HG02973 (cell line): ENCODE measurements around the gene HIP1R.
"Not testable (repeated sequence)": the region's sequence is repeated elsewhere in the genome, so short reads cannot be mapped to it uniquely, and the experiment has no call there.

ENCODE experiments used
- ATAC-seq: cut with Tn5 transposase; IDR thresholded peaks from one replicate; pipeline ENCODE4 v1.9.1; 2021; ENCODE audit warnings: moderate library complexity; ENCODE audit not compliant: unreplicated experiment

HIP1R gene, protein sequence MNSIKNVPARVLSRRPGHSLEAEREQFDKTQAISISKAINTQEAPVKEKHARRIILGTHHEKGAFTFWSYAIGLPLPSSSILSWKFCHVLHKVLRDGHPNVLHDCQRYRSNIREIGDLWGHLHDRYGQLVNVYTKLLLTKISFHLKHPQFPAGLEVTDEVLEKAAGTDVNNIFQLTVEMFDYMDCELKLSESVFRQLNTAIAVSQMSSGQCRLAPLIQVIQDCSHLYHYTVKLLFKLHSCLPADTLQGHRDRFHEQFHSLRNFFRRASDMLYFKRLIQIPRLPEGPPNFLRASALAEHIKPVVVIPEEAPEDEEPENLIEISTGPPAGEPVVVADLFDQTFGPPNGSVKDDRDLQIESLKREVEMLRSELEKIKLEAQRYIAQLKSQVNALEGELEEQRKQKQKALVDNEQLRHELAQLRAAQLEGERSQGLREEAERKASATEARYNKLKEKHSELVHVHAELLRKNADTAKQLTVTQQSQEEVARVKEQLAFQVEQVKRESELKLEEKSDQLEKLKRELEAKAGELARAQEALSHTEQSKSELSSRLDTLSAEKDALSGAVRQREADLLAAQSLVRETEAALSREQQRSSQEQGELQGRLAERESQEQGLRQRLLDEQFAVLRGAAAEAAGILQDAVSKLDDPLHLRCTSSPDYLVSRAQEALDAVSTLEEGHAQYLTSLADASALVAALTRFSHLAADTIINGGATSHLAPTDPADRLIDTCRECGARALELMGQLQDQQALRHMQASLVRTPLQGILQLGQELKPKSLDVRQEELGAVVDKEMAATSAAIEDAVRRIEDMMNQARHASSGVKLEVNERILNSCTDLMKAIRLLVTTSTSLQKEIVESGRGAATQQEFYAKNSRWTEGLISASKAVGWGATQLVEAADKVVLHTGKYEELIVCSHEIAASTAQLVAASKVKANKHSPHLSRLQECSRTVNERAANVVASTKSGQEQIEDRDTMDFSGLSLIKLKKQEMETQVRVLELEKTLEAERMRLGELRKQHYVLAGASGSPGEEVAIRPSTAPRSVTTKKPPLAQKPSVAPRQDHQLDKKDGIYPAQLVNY

DNA sequence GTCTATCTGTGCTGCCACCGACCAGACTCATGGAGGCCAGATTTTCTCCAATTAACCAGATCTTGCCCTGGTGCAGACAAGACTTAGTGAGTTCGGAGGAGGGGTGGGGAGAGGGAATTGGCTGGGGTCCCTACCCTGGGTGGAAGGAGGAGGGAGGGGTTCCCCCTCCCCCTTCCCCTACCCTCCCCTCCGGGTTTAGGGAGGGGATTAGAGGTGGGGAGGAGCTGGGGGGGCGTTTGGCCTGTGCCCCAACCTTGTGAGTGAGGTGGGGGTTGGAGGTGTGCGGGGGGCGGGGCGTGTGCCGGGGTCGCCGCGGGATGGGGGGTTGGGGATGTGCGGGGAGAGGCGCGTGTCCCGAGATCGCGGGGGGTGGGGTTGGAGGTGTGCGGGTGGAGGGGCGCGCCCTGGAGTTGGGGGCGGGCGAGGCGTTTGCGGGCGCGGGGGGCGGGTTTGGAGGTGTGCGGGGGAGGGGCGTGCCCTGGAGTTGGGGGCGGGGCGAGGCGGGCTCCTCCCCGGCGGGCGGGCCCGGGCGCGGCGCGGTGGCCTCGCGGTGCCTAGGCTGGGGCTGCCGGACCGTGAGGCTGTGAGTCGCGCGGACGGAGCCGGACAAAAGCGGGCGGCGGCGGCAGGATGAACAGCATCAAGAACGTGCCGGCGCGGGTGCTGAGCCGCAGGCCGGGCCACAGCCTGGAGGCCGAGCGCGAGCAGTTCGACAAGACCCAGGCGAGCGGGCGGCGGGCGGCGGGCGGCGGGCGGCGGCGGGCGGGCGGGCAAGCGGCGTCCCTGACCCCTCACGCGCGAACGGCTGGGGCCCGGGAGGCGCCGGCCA lies at the start of gene HIP1R:
TSS of gene HIP1R (plus strand) at position 537 of the 829 bp plus-strand sequence. CDS start at position 631, 94 bp downstream.
- ATAC-seq = peak; percentile 26

DNA sequence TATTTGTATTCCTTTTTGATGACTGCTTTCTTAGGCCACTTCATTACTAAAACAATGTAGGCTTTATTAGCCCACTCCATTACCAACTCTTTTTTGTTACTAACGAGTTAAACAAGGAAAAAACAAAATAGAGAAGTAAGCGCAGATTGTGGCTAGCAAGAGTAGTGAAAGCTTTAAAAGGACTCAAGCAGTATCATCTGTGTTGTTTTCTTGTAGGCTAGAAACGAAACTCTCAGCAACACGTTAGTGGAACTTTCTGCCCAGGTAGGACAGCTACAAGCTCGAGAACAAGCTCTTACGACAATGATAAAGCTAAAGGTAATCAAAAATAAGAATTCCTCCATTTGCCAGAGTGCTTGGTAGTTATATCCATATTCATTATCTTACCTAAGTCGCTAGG lies 49.8 kb upstream of the HIP1R start:
- no peak for ATAC-seq

DNA sequence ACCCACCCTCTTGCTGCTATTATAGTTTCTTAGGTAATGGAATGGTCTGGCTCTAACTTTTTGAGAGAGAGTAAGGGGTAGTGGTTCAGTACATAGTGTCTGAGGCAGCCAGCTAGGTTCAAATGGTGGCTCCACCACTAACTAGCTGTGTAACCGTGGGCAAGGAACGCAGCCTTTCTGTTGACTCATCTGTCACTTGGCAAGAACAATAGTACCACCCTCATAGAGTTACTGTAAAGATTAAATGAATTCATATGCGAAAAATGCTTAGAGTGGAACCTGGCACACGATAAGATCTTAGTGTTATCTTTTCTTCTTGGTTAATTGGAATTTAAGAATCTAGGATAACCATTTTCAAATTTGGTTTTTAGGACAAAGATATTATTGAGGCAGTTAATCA lies 46.9 kb upstream of the HIP1R start:
- ATAC-seq = no peak

DNA sequence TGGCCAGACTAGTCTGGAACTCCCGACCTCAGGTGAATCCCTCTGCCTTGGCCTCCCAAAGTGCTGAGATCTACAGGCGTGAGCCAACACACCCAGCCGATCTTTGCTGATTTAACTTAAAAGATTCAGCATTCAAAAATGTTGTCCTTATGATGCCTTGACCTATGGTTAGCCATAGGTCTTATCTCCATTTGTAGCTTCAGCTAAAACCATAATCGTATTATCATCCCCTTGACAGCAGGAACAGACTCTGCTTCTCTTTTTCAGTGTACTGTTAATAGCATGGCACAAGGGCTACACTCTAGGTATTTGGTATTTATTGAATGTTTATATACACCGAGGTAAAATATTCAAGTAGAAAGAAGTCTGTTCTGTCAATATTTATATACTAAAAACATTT lies 45.6 kb upstream of the HIP1R start:
- ATAC-seq = no peak

DNA sequence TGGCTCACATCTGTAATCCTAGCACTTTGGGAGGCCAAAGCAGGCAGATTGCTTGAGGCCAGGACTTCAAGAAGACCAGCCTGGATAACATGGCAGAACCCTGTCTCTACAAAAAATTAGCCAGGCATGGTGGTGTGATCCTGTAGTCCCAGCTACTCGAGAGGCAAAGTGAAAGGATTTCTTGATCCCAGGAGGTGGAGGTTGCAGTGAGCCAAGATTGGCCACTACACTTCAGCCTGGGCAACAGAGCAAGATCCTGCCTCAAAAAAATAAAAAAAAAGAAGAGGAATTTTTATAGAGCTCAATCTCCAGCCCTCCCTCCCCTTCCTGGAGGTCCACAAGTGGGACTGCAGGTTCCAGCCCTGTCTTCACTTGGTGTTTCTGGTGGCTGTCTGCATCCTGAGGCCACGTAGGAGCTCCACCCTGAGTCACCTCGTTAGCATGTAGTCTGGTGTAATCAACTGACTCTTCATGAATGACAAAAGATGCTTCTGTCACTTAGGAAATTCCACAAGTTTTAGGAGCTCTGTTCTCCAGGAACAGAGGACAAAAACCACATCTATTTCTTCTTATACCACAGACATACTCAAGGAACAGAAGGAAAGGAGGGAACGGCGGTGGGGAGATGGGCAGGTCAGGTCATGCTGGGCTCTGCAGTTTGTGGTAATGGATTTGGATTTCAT lies 44.7 kb upstream of the HIP1R start:
- ATAC-seq = no peak

DNA sequence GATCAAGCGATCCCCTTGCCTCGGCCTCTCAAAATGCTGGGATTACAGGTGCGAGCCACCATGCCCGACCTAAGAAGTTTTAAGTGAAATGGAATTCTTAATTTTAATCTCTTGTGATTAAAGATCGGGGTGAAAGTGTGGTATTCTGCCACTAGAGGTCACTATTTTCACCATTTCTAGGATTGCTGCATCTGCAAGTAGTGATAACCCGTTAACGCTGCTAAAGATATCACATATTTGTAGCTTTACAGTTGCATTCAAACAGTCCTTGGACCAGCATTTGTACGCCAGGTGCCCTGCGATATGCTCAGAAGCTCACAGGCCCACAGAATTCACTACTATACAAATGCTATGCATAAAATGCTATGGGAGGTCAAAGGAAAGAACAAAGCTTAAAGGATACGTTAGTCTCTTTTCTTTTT lies 41.6 kb upstream of the HIP1R start:
- ATAC-seq = no peak

DNA sequence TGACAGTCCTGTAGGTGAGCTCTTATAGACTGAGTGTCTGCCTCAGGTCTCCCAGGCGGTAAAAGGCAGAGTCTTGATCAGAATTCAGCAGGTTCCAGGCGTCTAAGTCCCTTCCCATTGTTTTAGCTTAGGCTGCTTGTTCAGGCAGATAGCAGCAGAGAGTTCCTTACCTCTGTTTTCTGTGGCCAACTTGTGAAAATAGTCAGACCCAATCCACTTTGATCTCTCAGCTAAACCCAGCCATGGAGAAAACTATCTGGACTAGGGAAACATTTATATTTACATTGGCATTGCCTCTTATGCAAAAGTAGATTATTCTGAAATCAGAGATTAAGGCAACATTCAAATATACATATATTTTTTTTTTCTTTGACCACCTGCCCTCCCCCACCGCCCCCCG lies 39.5 kb upstream of the HIP1R start:
- no peak for ATAC-seq

DNA sequence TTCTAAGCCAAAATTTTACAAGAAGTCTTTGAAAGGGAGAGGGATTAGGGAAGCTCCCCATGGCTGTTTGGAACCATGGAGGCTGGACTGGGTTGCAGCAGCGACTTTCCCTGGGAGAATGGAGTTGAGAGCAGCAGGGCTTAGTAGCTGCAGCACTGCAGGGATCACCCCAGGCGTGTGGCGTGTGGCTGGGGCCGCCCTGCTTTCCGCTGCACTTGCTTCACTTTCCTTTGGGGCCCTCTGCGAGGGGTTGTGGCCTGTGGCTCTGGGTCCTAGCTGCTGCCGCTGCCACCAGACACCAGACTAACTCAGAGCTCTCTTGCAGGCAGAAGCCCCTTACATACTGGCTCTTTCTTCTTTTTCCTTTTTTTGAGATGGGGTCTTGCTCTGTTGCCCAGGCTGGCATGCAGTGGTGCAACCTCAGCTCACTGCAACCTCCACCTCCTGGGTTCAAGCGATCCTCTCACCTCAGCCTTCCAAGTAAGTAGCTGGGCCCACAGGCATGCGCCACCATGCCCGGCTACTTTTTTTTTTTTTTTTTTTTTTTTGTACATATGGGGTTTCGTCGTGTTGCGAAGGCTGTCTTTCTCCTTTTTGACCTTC lies 35.5 kb upstream of the HIP1R start:
- no peak for ATAC-seq

DNA sequence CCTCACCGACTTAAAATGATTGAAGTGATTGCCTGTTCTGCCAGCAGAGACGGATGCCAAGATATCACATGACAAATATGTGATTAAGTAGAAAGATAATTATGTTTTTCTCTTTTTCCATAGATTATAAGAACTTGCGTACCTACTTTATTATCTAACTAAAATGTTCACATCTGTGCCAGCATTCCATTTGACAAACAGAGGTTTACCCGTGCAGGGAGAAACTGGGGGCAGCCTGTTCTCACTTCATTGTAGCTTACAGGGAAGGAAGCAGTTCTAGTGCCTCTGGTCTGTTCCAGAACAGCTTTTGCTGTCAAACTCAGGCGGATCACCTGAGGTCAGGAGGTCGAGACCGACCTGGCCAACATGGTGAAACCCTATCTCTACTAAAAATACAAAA lies 31.3 kb upstream of the HIP1R start:
- no peak for ATAC-seq

DNA sequence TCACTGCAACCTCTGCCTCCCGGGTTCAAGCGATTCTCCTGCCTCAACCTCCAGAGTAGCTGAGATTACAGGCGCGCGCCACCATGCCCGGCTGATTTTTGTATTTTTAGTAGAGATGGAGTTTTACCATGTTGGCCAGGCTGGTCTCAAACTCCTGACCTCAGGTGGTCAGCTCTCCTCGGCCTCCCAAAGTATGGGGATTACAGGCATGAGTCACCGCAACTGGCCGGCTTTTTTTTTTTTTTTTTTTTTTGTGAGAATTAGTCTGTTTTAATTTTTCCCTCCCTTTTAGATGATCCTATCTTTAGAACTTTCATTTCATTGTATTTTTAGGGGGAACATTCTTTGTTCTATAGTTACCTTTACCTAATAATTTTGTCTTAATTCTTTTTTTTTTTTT lies 30.3 kb upstream of the HIP1R start:
- ATAC-seq = not testable (repeated sequence)

DNA sequence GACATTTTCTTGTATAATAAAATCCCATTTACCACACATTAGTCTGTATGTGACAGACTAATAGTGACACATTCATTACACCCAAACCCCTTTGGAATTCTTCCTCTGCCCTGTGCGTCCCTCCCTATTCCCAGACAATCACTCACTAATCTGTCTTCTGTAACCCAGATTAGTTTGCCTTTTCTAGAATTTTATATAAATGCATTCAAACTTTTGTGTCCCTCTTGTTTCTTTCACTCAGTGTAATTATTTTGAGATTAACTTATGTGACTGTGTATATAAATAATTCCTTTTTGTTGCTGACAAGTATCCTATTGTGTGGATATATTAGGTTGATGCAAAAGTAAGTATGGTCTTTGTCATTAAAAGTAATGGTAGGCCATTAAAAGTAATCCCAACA lies 27.6 kb upstream of the HIP1R start:
- ATAC-seq = no peak

DNA sequence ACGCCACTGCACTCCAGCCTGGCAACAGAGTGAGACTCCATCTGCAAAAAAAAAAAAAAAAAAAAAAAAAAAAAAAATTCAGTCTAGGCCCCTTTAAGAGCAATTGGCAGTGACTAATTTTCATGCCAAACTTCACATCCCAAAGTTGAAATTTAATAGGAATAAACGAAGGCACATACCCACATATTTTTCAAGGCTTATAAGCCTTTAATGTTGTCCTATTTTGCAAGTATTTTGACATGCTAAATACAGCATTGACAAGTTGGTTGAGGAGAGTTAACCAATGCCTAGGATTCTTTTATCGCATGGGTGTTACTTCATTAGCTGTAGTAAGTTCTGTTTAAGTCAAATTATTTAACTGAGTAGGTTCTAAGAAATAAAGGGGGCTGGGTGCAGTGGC lies 23.5 kb upstream of the HIP1R start:
- ATAC-seq = no peak

DNA sequence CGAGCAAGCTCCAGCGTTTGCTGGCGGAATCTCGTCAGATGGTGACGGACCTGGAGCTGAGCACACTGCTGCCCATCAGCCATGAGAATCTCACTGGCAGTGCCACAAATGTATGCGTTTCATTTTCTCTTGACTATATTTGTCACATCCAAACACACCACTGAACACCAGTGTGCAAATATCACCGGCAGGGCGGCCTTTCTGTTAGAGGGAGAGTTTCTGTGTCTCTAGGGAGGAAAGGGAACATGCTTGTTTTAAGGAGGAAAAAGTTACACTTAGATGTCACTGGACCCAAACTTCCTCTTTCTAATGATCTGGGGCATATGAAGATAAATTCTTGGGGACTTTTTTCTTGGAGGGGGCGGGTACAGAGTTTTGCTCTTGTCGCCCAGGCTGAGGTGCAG lies 21.9 kb upstream of the HIP1R start:
- no peak for ATAC-seq

DNA sequence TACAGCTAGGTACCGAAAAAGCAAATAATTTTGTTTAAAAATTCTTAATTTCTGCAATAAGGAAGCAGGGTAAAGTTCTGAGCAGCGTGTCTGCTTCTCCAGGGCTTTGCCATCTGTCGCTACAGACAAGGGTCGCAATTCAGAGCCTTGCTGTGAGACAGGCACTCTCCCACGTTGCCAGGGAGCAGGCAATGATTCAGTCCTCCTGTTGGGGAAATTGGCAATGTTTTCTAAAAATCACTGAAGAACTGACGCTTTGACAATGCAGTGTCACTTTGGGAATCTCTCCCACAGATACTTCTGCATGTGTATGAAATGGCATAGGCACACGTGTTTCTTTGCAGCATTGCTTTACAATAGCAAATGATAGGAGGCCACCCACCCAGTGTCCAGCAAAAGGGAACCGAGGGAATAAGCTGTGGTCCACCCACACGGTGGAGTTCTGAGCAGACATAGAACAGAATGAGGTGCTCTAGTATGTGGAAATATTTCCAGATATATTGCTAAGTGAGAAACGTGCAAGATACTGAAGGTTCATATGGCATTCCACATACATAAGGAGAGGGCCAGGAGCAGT lies 16.0 kb upstream of the HIP1R start:
- ATAC-seq = no peak

DNA sequence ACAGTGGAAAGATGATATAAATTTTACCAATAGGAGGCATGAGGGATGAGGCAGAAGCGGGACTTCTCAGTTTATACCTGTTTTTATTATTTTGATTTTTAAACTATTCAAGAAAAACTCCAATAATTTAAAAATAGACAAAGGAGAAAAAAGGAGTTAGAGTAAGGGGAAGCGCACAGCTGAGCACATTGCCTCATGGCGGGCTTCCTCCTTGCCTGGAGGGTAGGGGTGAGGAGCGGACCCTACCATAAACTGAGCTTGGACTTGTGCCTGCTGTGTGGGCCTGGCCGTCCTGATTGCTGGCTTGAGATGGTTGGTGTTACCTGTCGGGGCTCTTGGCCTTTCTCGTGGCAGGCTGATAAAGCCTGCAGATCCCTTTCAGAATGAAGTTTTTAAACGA lies 15.1 kb upstream of the HIP1R start:
- ATAC-seq = no peak

DNA sequence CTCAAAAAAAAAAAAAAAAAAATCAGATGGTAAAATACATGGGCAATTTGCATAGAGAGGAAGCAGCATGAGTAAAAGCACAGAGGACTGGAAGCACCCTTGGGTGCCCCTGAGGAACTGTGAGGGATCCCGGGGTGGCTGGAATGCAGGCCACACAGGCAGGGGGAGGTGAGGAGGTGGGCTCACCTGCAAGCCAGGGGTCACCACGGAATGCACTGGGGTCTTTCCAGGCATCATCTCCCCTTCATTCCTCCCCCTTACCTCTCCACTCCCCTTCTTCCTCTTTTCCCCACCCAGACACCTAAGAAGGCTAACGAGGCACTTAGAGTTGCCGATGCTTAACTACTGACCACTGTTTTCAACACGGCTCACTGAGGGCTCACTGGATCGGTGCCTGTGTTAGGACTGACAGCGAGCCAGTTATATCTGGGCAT lies 14.4 kb upstream of the HIP1R start:
- ATAC-seq = no peak

DNA sequence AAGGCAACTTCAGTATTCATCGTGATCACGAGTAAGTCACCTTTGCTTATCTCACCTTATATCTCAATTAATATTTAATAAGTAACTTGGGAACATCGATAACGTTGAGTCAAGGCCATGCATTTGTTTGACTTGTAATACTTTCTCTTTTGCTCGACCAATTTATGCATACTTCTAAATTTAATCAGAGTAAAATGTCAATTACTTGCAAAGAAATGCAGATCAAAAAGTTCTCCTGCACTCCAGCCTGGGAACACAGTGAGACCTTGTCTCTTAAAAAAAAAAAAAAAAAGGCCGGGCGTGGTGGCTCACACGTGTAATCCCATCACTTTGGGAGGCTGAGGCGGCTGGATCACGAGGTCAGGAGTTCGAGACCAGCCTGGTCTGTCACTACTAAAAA lies 11.8 kb upstream of the HIP1R start:
- no peak for ATAC-seq

DNA sequence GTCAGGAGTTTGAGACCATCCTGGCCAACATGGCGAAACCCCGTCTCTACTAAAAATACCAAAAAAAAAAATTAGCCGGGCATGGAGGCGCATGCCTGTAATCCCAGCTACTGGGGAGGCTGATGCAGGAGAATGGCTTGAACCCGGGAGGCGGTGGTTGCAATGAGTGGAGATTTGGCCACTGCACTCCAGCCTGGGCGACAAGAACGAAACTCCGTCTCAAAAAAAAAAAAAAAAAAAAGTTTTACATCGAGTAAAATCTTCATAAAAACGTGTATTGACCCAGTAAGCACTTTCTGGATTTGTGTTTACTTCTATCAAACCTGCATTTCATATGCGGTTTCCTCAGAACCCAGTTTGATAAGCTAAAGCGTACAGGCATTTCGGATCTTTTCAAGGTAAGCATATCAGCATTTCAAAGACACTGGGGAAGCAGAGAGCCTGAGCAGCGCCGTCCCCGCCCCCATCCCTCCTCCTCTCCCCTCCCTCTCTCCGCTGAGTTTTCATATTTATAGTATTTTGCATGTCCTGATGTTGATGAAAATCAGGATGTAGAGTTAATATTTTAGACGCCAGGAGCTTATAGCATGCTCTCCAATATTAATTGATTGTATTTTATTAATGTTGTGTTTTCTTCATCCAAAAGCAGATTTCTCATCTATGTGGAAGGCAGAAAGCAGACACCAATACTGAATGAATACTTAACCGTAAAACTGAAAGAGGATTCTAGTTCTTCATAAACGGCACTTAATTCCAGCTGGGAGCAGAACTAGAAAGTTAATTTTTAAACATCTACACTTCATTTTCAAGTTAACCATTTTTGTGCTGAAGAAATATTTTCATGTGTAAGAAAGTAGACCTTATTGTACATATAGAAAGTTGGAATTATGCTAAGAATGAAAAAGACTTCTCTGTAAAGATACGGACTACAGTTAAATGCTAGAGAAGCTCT lies 9.2 kb upstream of the HIP1R start:
- ATAC-seq = no peak
